Sigmoid colon (tissue), 7 donors: Measurements from ENCODE around the gene PTPRB. TPM values are rescaled to one million over a fixed set of nuclear protein-coding genes. Genes with fewer than 3 reads are reported as not detected.

ENCODE experiments used
- DNase-seq: peaks from one replicate; pipeline ENCODE4 v3.0.0-alpha.2; 2019
- H3K27ac ChIP-seq, 4 donors: fragments of 200-600 bp; sonication (generic); one replicate each; pipeline ENCODE4 v1.5.1; 2016 to 2019; ENCODE audit warnings: mild to moderate bottlenecking in 1 of 4
- H3K27me3 ChIP-seq, 3 donors: fragments of 200-600 bp; sonication (generic); one replicate each; pipeline ENCODE4 v1.5.1; 2019; ENCODE audit warnings: mild to moderate bottlenecking in 1 of 3
- H3K36me3 ChIP-seq, 4 donors: fragments of 200-600 bp; sonication (generic); one replicate each; pipeline ENCODE4 v1.5.1; 2016 to 2019
- H3K4me1 ChIP-seq, 4 donors: fragments of 200-600 bp; sonication (generic); one replicate each; pipeline ENCODE4 v1.5.1; 2017 to 2019
- H3K4me3 ChIP-seq, 4 donors: fragments of 200-600 bp; sonication (generic); one replicate each; pipeline ENCODE4 v1.5.1; 2017 to 2019; ENCODE audit warnings: mild to moderate bottlenecking in 2 of 4, moderate library complexity in 1 of 4
- H3K9me3 ChIP-seq, 4 donors: fragments of 200-600 bp in 3 of 4; sonication (generic) in 3 of 4; one replicate each; pipeline versions ENCODE4 v1.5.1 to v1.6.1; 2013 to 2019
- EP300 ChIP-seq, 4 donors: sonication (generic); formaldehyde crosslinking; IDR thresholded peaks; one replicate each; pipeline ENCODE4 v1.6.1; 2017; ENCODE audit warnings: antibody characterized with exemption in 4 of 4
- POLR2A ChIP-seq, 2 donors: fragments of 450-650 bp; IDR thresholded peaks; one replicate each; pipeline ENCODE4 v1.6.1; 2016; ENCODE audit warnings: antibody characterized with exemption in 2 of 2, mild to moderate bottlenecking in 2 of 2, moderate library complexity in 2 of 2
- POLR2AphosphoS5 ChIP-seq, 4 donors: sonication (generic); formaldehyde crosslinking; IDR thresholded peaks; one replicate each; pipeline ENCODE4 v1.6.1; 2017; ENCODE audit warnings: antibody characterized with exemption in 4 of 4
- WGBS, 2 donors: extraction: QIAGEN DNeasy Blood & Tissue Kit; methylation state at CpG; one replicate each; pipeline ENCODE4 v1.1.7; 2013; 5-methylcytosine and 5-hydroxymethylcytosine counted together
- intact Hi-C: fragments of 100-400 bp; cut with DNase I; formaldehyde crosslinking; loops from one replicate; pipeline ENCODE4 v1.15.1; 2023
- polyA plus RNA-seq, 3 donors: library from polyadenylated mRNA; stranded (reverse); fragments of 200-250 nt; gene quantifications; one replicate each; pipeline ENCODE4 v1.2.3, GENCODE V29; 2013
- total RNA-seq, 4 donors: library from RNA; depleted of rRNA; stranded (reverse); fragments of >200 nt; gene quantifications; one replicate each; pipeline ENCODE4 v1.1.0, GENCODE V29; 2016
- TF ChIP-seq, protein P1 (sequence below), 4 experiments: fragments of 450-650 bp in 3 of 4; fragments of 200-600 bp in 1 of 4; IDR thresholded peaks; one replicate each; pipeline ENCODE4 v1.5.1; 2016 to 2019; ENCODE audit warnings: antibody characterized with exemption in 4 of 4, mild to moderate bottlenecking in 3 of 4, moderate library complexity in 2 of 4
- donor health status: healthy with polysubstance abuse.
- donor health status: Bipolar disorder and iron deficiency.
- donor health status: healthy.

The PTPRB gene
- total and polyA plus RNA-seq, 7 donors: 1.6 to 31.9 (median 15.8) TPM

DNA sequence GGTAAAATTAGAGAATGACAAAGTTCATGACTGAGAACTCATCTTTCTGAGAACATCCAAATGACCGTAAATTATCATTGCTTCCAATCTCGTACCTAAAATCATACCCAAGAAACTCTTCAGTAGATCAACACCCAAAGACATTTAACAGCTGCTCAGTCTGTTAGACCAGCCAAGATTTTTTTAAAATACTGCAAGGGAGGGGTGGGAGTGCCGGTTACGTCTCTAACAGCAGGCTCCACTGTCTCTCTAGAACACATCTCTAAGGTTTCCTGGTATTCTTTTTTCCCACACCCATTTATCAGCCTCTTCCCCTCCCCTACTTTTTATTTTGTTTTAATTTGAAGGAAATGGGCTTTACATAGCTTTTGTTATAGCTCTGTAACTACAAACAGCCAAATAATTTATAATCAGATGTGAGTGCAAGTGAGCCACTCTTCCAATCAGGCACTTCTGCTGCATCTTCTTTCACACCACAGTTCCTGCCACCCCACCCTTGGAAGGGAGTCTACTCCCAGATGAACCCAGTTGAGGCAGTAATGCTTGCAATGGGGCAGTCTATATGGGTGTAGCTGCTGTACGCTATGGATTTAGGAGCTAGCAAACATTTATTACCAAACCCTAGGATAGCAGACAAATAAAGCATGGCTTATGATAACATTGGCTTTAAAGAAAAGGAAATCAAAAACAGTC lies 21.9 kb downstream of the PTPRB start:
- Histone ChIP-seq H3K4me3 (no peak overlapping the region), H3K4me1 (no peaks in the 10 kb centered on the region), H3K36me3 (no peaks in the 10 kb centered on the region), H3K27me3 (peaks cover 0 to 4% (median 0%) of the 10 kb centered on the region in 3 donors), H3K9me3 (no peaks in the 10 kb centered on the region), H3K27ac (no peak overlapping the region)
- 60 to 73% methylated on average over 5 of the region's 5 CpGs for WGBS, 2 donors
- intact Hi-C loops: no loop called here
- TF ChIP-seq POLR2AphosphoS5 (IDR thresholded peaks at IDR 0.05) (no peak), EP300 (IDR thresholded peaks at IDR 0.05) (no peak), POLR2A (IDR thresholded peaks at IDR 0.05) (no peak)
- TF ChIP-seq, protein P1, sequence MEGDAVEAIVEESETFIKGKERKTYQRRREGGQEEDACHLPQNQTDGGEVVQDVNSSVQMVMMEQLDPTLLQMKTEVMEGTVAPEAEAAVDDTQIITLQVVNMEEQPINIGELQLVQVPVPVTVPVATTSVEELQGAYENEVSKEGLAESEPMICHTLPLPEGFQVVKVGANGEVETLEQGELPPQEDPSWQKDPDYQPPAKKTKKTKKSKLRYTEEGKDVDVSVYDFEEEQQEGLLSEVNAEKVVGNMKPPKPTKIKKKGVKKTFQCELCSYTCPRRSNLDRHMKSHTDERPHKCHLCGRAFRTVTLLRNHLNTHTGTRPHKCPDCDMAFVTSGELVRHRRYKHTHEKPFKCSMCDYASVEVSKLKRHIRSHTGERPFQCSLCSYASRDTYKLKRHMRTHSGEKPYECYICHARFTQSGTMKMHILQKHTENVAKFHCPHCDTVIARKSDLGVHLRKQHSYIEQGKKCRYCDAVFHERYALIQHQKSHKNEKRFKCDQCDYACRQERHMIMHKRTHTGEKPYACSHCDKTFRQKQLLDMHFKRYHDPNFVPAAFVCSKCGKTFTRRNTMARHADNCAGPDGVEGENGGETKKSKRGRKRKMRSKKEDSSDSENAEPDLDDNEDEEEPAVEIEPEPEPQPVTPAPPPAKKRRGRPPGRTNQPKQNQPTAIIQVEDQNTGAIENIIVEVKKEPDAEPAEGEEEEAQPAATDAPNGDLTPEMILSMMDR (IDR thresholded peaks at IDR 0.05): no peak
- DNase-seq: no peak

- TF ChIP-seq POLR2A (IDR thresholded peaks at IDR 0.05) (no peak), EP300 (IDR thresholded peaks at IDR 0.05) (no peak), POLR2AphosphoS5 (IDR thresholded peaks at IDR 0.05) (peak in 1 of 4 donors; percentile 22)
- TF ChIP-seq, protein P1 (IDR thresholded peaks at IDR 0.05): no peak
- Histone ChIP-seq H3K4me3 (peak overlapping the region; percentile 22 to 48 (median 42)), H3K36me3 (no peaks in the 10 kb centered on the region), H3K27ac (peak overlapping the region; percentile 35 to 50 (median 48)), H3K9me3 (no peaks in the 10 kb centered on the region), H3K4me1 (peaks cover 0 to 13% (median 6%) of the 10 kb centered on the region in 4 donors), H3K27me3 (peaks cover 0 to 41% (median 9%) of the 10 kb centered on the region in 3 donors)
- peak; percentile 67 for DNase-seq
- intact Hi-C loops: no loop called here
- 1 to 2% methylated on average over 63 of the region's 63 CpGs for WGBS, 2 donors
Measured at GRCh38 chr12:70609739-70610491, 27.3 kb downstream of the PTPRB start.

- Histone ChIP-seq H3K27ac (peak overlapping the region; percentile 35 to 50 (median 48)), H3K27me3 (peaks cover 0 to 41% (median 9%) of the 10 kb centered on the region in 3 donors), H3K4me1 (peaks cover 0 to 13% (median 6%) of the 10 kb centered on the region in 4 donors), H3K36me3 (no peaks in the 10 kb centered on the region), H3K4me3 (peak overlapping the region; percentile 2 to 48 (median 42)), H3K9me3 (no peaks in the 10 kb centered on the region)
- TF ChIP-seq POLR2A (IDR thresholded peaks at IDR 0.05): no peak
- TF ChIP-seq POLR2AphosphoS5 (IDR thresholded peaks at IDR 0.05): no peak
- TF ChIP-seq, protein P1 (IDR thresholded peaks at IDR 0.05): no peak
- no peak for TF ChIP-seq EP300 (IDR thresholded peaks at IDR 0.05)
- 47 to 82% methylated on average over 2 of the region's 2 CpGs for WGBS, 2 donors
- no peak for DNase-seq
- intact Hi-C loops: no loop called here
Measured at GRCh38 chr12:70609203-70609602, 28.0 kb downstream of the PTPRB start.

GRCh38 chr12:70608184-70608583 lies 29.0 kb downstream of the PTPRB start:
- Histone ChIP-seq H3K36me3 (no peaks in the 10 kb centered on the region), H3K4me1 (peaks cover 0 to 13% (median 6%) of the 10 kb centered on the region in 4 donors), H3K27ac (peak overlapping the region in 1 of 4 donors; percentile 2), H3K4me3 (peak overlapping the region in 3 of 4 donors; percentile 39 to 48 (median 45)), H3K27me3 (peaks cover 0 to 41% (median 9%) of the 10 kb centered on the region in 3 donors), H3K9me3 (no peaks in the 10 kb centered on the region)
- 67 to 85% methylated on average over 1 of the region's 1 CpG for WGBS, 2 donors
- DNase-seq: no peak
- intact Hi-C loops: no loop called here
- TF ChIP-seq EP300 (IDR thresholded peaks at IDR 0.05) (no peak), POLR2A (IDR thresholded peaks at IDR 0.05) (no peak), POLR2AphosphoS5 (IDR thresholded peaks at IDR 0.05) (no peak)
- TF ChIP-seq, protein P1 (IDR thresholded peaks at IDR 0.05): no peak
